H1 (cell line): Measurements from ENCODE around the gene LAX1. TPM values are rescaled to one million over a fixed set of nuclear protein-coding genes. Genes with fewer than 3 reads are reported as not detected.

Source experiments
- CBX8 ChIP-seq: fragments of 300-800, 300-1000 bp; sonication (generic); IDR thresholded peaks from 2 replicates; pipeline ENCODE4 v1.7.1; 2016; ENCODE audit warnings: low read depth, low read length, borderline replicate concordance
- CHD7 ChIP-seq: fragments of 300-600 bp; sonication (generic); IDR thresholded peaks from 2 replicates; pipeline ENCODE4 v1.7.1; 2012; ENCODE audit warnings: low read length, moderate library complexity, mild to moderate bottlenecking, inconsistent platforms; ENCODE audit not compliant: insufficient replicate concordance
- KDM1A ChIP-seq: fragments of 200-600, 300-600 bp; sonication (generic); IDR thresholded peaks from 2 replicates; pipeline ENCODE4 v1.7.1; 2016; ENCODE audit warnings: mild to moderate bottlenecking, low read length, borderline replicate concordance
- RAD21 ChIP-seq, 2 experiments: IDR thresholded peaks in 1 of 2; conservative IDR thresholded peaks in 1 of 2; 2 replicates each; pipeline ENCODE4 v1.6.1; 2011; ENCODE audit warnings: low read depth in 2 of 2, low read length in 2 of 2, improper control_type of control experiment in 1 of 2, inconsistent platforms in 1 of 2, mild to moderate bottlenecking in 1 of 2, moderate library complexity in 1 of 2
- polyA plus RNA-seq, 7 experiments: library from polyadenylated mRNA; depleted of rRNA in 3 of 7; stranded (reverse) in 5 of 7; unstranded in 2 of 7; fragments of >200 nt in 5 of 7; fragments of 200-250 nt in 2 of 7; gene quantifications; 1 replicate in 5 of 7; 2 replicates in 1 of 7; 4 replicates in 1 of 7; pipeline versions ENCODE4 v1.2.1 to v1.2.3, GENCODE V29; 2011 to 2013; ENCODE audit warnings: missing spikeins in 2 of 7, mixed read lengths in 2 of 7
- total RNA-seq: library from RNA; stranded (reverse); fragmentation: NEBNext Ultra II Directional; extraction: Animal tissue kit (Norgen Biotek cat#: 25700); gene quantifications from 2 replicates; pipeline ENCODE4 v1.2.1, GENCODE V29; 2021
- TF ChIP-seq, protein P1 (sequence below): IDR thresholded peaks from 2 replicates; pipeline ENCODE4 v1.6.1; 2011; ENCODE audit warnings: low read depth, mild to moderate bottlenecking, low read length; ENCODE audit not compliant: insufficient read depth
- TF ChIP-seq, protein P2 (sequence below): IDR thresholded peaks from 2 replicates; pipeline ENCODE4 v1.6.1; 2012; ENCODE audit warnings: inconsistent platforms
- TF ChIP-seq, protein P3 (sequence below): IDR thresholded peaks from 2 replicates; pipeline ENCODE4 v1.6.1; 2011; ENCODE audit warnings: low read length, improper control_type of control experiment

LAX1 gene
- total and polyA plus RNA-seq, 2 of the 8 experiments (the other 6 are each of a cell fraction or from before 2014, with no cell fraction given): 0.11 TPM; not detected in 1

GRCh38 chr1:203733009-203733863, 31.7 kb upstream of the LAX1 start (continued):
- TF ChIP-seq CHD7 (no peak), CBX8 (no peak), KDM1A (no peak), RAD21 (IDR thresholded peaks at IDR 0.05 in 1 of 2, conservative IDR thresholded peaks at IDR 0.05 in 1 of 2; ENCODE audit: low read depth in 2 of 2, low read length in 2 of 2) (no peak)
- TF ChIP-seq, protein P1, sequence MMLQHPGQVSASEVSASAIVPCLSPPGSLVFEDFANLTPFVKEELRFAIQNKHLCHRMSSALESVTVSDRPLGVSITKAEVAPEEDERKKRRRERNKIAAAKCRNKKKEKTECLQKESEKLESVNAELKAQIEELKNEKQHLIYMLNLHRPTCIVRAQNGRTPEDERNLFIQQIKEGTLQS: no peak
- TF ChIP-seq, protein P2, sequence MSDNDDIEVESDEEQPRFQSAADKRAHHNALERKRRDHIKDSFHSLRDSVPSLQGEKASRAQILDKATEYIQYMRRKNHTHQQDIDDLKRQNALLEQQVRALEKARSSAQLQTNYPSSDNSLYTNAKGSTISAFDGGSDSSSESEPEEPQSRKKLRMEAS: no peak
- TF ChIP-seq, protein P3, sequence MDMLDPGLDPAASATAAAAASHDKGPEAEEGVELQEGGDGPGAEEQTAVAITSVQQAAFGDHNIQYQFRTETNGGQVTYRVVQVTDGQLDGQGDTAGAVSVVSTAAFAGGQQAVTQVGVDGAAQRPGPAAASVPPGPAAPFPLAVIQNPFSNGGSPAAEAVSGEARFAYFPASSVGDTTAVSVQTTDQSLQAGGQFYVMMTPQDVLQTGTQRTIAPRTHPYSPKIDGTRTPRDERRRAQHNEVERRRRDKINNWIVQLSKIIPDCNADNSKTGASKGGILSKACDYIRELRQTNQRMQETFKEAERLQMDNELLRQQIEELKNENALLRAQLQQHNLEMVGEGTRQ: no peak
